ENCODE results near the gene CX3CL1. TPM values are rescaled to one million over a fixed set of nuclear protein-coding genes. Genes with fewer than 3 reads are reported as not detected.

The CX3CL1 gene
- total RNA-seq, 1 experiment from 2014 or later: not detected

DNA sequence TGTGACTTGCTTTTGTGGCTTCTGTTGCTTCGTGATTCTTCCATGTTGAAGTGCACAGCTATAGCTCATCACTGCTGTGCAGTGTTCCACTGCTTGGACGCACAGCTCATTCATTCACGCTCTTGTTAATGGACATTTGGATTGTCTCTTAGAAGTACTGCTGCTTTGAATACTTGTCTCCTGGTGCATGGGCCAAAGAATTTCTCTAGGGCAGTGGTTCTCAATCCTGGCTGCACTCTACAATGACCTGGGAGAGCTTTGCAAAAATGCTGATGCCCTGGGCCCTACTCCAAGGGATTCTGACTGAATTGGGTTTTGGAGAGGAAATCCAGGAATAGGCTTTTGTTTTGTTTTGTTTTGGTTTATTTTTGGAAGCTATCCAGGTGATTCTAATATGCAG is 52.3 kb downstream of the CX3CL1 start:
- ChIA-PET CTCF (no interaction called here), POLR2A (ENCODE audit: unreplicated experiment) (no interaction called here)
- Histone ChIP-seq H3K9me3 (ENCODE audit: low read length) (no peaks in the 10 kb centered on the region), H3K27ac (ENCODE audit: low read length) (no peak overlapping the region), H4K20me1 (ENCODE audit: low read length) (no peaks in the 10 kb centered on the region), H3K9me2 (replicated peaks; ENCODE audit: low read length) (no peaks in the 10 kb centered on the region), H3K4me2 (ENCODE audit: low read length) (no peak overlapping the region), H3K27me3 (ENCODE audit: low read length) (no peaks in the 10 kb centered on the region), H3K4me3 (ENCODE audit: low read length) (no peak overlapping the region), H3K36me3 (ENCODE audit: low read depth, low read length) (no peaks in the 10 kb centered on the region; the same call in 1 of the 2 replicates), H3K9ac (ENCODE audit: low read length) (no peak overlapping the region), H3K79me2 (ENCODE audit: low read length) (no peaks in the 10 kb centered on the region), H3K4me1 (ENCODE audit: insufficient read depth, low read length) (no peaks in the 10 kb centered on the region), H3F3A (ENCODE audit: low read length, unreplicated experiment) (no peaks in the 10 kb centered on the region), H2AFZ (ENCODE audit: low read length) (no peak overlapping the region)
- intact Hi-C loops (cut with micrococcal nuclease): no loop called here
- ATAC-seq: no peak
- no peak for DNase-seq
- TF ChIP-seq, protein P1, sequence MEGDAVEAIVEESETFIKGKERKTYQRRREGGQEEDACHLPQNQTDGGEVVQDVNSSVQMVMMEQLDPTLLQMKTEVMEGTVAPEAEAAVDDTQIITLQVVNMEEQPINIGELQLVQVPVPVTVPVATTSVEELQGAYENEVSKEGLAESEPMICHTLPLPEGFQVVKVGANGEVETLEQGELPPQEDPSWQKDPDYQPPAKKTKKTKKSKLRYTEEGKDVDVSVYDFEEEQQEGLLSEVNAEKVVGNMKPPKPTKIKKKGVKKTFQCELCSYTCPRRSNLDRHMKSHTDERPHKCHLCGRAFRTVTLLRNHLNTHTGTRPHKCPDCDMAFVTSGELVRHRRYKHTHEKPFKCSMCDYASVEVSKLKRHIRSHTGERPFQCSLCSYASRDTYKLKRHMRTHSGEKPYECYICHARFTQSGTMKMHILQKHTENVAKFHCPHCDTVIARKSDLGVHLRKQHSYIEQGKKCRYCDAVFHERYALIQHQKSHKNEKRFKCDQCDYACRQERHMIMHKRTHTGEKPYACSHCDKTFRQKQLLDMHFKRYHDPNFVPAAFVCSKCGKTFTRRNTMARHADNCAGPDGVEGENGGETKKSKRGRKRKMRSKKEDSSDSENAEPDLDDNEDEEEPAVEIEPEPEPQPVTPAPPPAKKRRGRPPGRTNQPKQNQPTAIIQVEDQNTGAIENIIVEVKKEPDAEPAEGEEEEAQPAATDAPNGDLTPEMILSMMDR (conservative IDR thresholded peaks at IDR 0.05; ENCODE audit: low read depth, low read length): no peak
- TF ChIP-seq EZH2 (IDR thresholded peaks at IDR 0.05; ENCODE audit: low read length, unreplicated experiment): no peak
- no peak for TF ChIP-seq EZH2phosphoT487 (IDR thresholded peaks at IDR 0.05; ENCODE audit: borderline replicate concordance, low read length)
- BruUV-seq (replicated peaks): no TSS peak

DNA sequence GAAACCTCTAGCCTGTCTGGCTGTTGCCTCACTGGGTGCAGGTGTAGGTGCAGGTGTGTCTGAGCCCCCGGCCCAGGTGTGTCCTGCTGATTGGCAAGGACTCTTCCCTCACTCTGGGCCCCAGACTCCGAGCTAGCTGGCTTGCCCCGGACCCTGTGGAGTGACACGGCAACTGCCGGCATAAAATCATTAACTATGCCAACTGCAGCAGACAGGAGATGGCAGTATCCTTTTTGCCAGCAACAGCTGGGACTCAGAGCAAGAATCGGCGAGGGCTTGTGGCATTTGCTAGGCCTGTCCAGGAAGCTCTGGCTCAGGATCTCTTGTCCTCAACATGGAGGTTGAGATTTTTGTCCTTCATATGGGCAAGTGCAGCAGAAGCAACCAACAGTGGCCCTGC is 54.1 kb downstream of the CX3CL1 start:
- Histone ChIP-seq H4K20me1 (ENCODE audit: low read length) (no peaks in the 10 kb centered on the region), H3K9me3 (ENCODE audit: low read length) (no peaks in the 10 kb centered on the region), H3K27ac (ENCODE audit: low read length) (no peak overlapping the region), H3K36me3 (ENCODE audit: low read depth, low read length) (peaks cover 6% of the 10 kb centered on the region), H3F3A (ENCODE audit: low read length, unreplicated experiment) (no peaks in the 10 kb centered on the region), H3K9ac (ENCODE audit: low read length) (no peak overlapping the region), H3K9me2 (replicated peaks; ENCODE audit: low read length) (no peaks in the 10 kb centered on the region), H3K4me2 (ENCODE audit: low read length) (no peak overlapping the region), H3K27me3 (ENCODE audit: low read length) (no peaks in the 10 kb centered on the region), H3K79me2 (ENCODE audit: low read length) (no peaks in the 10 kb centered on the region), H2AFZ (ENCODE audit: low read length) (no peak overlapping the region), H3K4me1 (ENCODE audit: insufficient read depth, low read length) (no peaks in the 10 kb centered on the region), H3K4me3 (ENCODE audit: low read length) (no peak overlapping the region)
- POLR2A ChIA-PET (ENCODE audit: unreplicated experiment): no interaction called here
- CTCF ChIA-PET: no interaction called here
- intact Hi-C loops (cut with micrococcal nuclease): no loop called here
- no TSS peak for BruUV-seq (replicated peaks)
- no peak for DNase-seq
- ATAC-seq: no peak
- TF ChIP-seq EZH2phosphoT487 (IDR thresholded peaks at IDR 0.05; ENCODE audit: borderline replicate concordance, low read length) (no peak), EZH2 (IDR thresholded peaks at IDR 0.05; ENCODE audit: low read length, unreplicated experiment) (no peak)
- TF ChIP-seq, protein P1 (conservative IDR thresholded peaks at IDR 0.05; ENCODE audit: low read depth, low read length): no peak

DNA sequence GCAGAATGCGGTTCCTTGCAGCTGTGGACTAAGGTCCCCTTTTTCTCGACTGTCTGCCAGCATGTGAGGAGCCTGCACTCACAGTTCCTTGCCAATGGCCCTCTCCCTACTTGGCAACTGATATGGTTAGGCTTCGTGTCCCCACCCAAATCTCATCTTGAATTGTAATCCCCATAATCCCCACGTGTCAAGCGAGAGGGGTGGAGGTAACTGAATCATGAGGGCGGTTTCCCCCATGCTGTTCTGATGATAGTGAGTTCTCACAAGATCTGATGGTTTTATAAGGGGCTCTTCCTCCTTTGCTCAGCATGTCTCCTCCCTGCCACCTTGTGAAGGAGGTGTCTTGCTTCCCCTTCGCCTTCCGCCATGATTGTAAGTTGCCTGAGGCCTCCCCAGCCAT is 55.0 kb downstream of the CX3CL1 start:
- no peak for DNase-seq
- no peak overlapping the region for H3K4me3 ChIP-seq (ENCODE audit: low read length)
- no peak overlapping the region for H2AFZ ChIP-seq (ENCODE audit: low read length)
- no peak overlapping the region for H3K4me2 ChIP-seq (ENCODE audit: low read length)
- BruUV-seq (replicated peaks): no TSS peak
- no peak for ATAC-seq
- H3K9ac ChIP-seq (ENCODE audit: low read length): no peak overlapping the region
- no peaks in the 10 kb centered on the region for H3F3A ChIP-seq (ENCODE audit: low read length, unreplicated experiment)
- H3K36me3 ChIP-seq (ENCODE audit: low read depth, low read length): peaks cover 6% of the 10 kb centered on the region
- no peaks in the 10 kb centered on the region for H3K9me2 ChIP-seq (replicated peaks; ENCODE audit: low read length)
- ChIA-PET POLR2A (ENCODE audit: unreplicated experiment) (no interaction called here), CTCF (no interaction called here)
- H3K79me2 ChIP-seq (ENCODE audit: low read length): no peaks in the 10 kb centered on the region
- H3K27me3 ChIP-seq (ENCODE audit: low read length): no peaks in the 10 kb centered on the region
- intact Hi-C loops (cut with micrococcal nuclease): no loop called here
- TF ChIP-seq, protein P1 (conservative IDR thresholded peaks at IDR 0.05; ENCODE audit: low read depth, low read length): no peak
- TF ChIP-seq EZH2phosphoT487 (IDR thresholded peaks at IDR 0.05; ENCODE audit: borderline replicate concordance, low read length) (no peak), EZH2 (IDR thresholded peaks at IDR 0.05; ENCODE audit: low read length, unreplicated experiment) (no peak)
- no peaks in the 10 kb centered on the region for H4K20me1 ChIP-seq (ENCODE audit: low read length)
- no peaks in the 10 kb centered on the region for H3K4me1 ChIP-seq (ENCODE audit: insufficient read depth, low read length)
- no peaks in the 10 kb centered on the region for H3K9me3 ChIP-seq (ENCODE audit: low read length)
- no peak overlapping the region for H3K27ac ChIP-seq (ENCODE audit: low read length)
